Effector memory CD8-positive, alpha-beta T cell (primary cell): ENCODE data around the gene TFEB.
A peak's percentile ranks its signal among the peaks of the same experiment; 100 is the strongest.
"Not testable (repeated sequence)": the region's sequence is repeated elsewhere in the genome, so short reads cannot be mapped to it uniquely, and the experiment has no call there.

Source experiments
- ATAC-seq: fragments of 150-1000 bp; cut with Tn5 transposase; replicated peaks from 2 replicates; pipeline ENCODE4 v1.10.0; 2021; ENCODE audit warnings: mild to moderate bottlenecking, moderate library complexity
- DNase-seq, 3 experiments: peaks; one replicate each; pipeline ENCODE4 v3.0.0; 2021
- H3K27ac Mint-ChIP-seq, 2 donors: one replicate each; pipeline ENCODE4 v1.8.0; 2022; ENCODE audit warnings: mild to moderate bottlenecking in 2 of 2, mixed read lengths in 2 of 2, moderate library complexity in 2 of 2
- H3K27me3 Mint-ChIP-seq, 2 donors: one replicate each; pipeline ENCODE4 v1.8.0; 2022; ENCODE audit warnings: mixed read lengths in 2 of 2
- H3K36me3 Mint-ChIP-seq: one replicate; pipeline ENCODE4 v1.8.0; 2022; ENCODE audit warnings: mild to moderate bottlenecking, moderate library complexity, mixed read lengths; ENCODE audit not compliant: insufficient read depth
- H3K4me1 Mint-ChIP-seq, 2 donors: one replicate each; pipeline ENCODE4 v1.8.0; 2022; ENCODE audit warnings: low read depth in 2 of 2, mixed read lengths in 2 of 2
- H3K4me3 Mint-ChIP-seq, 2 donors: one replicate each; pipeline ENCODE4 v1.8.0; 2022; ENCODE audit warnings: mild to moderate bottlenecking in 2 of 2, mixed read lengths in 2 of 2, moderate library complexity in 2 of 2
- H3K9me3 Mint-ChIP-seq, 2 donors: one replicate each; pipeline ENCODE4 v1.8.0; 2022; ENCODE audit warnings: mixed read lengths in 2 of 2

TFEB gene

GRCh38 chr6:41771058-41771983, 35.9 kb upstream of the TFEB start:
- H3K4me1 Mint-ChIP-seq, result peaks cover 0 to 2% of the 10 kb centered on the region in 2 donors
- peaks cover 8% of the 10 kb centered on the region for H3K36me3 Mint-ChIP-seq
- no peaks in the 10 kb centered on the region for H3K27me3 Mint-ChIP-seq
- H3K27ac Mint-ChIP-seq, result no peak overlapping the region
- DNase-seq, result no peak
- ATAC-seq, result no peak
- H3K9me3 Mint-ChIP-seq, result no peaks in the 10 kb centered on the region
- no peak overlapping the region for H3K4me3 Mint-ChIP-seq

- H3K36me3 Mint-ChIP-seq, result peaks cover 8% of the 10 kb centered on the region
- no peaks in the 10 kb centered on the region for H3K9me3 Mint-ChIP-seq
- no peak overlapping the region for H3K4me3 Mint-ChIP-seq
- H3K27me3 Mint-ChIP-seq, result no peaks in the 10 kb centered on the region
- peaks cover 0 to 2% of the 10 kb centered on the region in 2 donors for H3K4me1 Mint-ChIP-seq
- ATAC-seq (no peak), DNase-seq (no peak)
- no peak overlapping the region for H3K27ac Mint-ChIP-seq
Observed at GRCh38 chr6:41770381-41771057, 35.1 kb upstream of the TFEB start.

- Mint-ChIP-seq H3K27ac (peak overlapping the region in 1 of 2 donors; percentile 32), H3K27me3 (no peaks in the 10 kb centered on the region), H3K4me1 (peaks cover 0 to 2% of the 10 kb centered on the region in 2 donors), H3K9me3 (no peaks in the 10 kb centered on the region), H3K36me3 (peaks cover 8% of the 10 kb centered on the region), H3K4me3 (no peak overlapping the region)
- no peak for DNase-seq
- no peak for ATAC-seq
Observed at GRCh38 chr6:41769376-41769775, 34.0 kb upstream of the TFEB start.

- Mint-ChIP-seq H3K9me3 (no peaks in the 10 kb centered on the region), H3K27ac (peak overlapping the region in 1 of 2 donors; percentile 32), H3K4me1 (peaks cover 0 to 2% of the 10 kb centered on the region in 2 donors), H3K4me3 (no peak overlapping the region), H3K27me3 (no peaks in the 10 kb centered on the region), H3K36me3 (peaks cover 8% of the 10 kb centered on the region)
- DNase-seq, result no peak
- ATAC-seq, result no peak
Observed at GRCh38 chr6:41768545-41769308, 33.3 kb upstream of the TFEB start.

DNA sequence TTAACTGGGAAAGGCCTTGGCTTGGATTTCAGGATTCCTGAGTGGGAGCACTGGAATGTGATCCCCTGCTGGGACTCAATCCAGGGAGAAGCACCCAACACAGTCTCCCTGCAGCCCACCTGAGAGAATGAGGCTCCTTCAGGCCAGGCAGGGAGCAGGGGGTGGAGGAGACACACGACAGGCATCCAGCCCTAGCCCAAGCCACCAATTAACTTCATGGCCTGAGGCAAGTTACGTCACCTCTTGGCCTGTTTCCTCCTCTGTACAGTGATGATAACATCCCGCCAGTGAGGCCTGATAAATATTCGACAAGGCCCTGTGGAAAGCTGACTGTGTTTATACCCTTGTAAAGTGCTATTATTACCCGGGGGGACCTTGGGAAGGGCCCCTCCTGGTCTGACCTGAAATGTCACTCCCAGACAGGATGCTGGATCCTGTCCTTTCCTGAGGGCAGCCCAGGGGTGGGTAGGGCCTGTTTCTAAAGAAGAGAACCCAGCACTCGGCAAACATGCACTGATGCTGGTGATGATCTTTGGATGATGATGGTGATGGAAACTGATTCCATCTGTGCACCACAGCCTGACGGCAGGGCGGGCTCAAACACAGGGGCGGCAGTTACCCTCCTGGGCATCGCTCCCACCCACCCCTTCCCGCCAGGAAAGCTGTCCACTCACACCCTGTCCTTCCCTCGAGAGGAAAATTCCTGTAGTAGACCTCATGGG, 31.9 kb upstream of the TFEB start:
- peaks cover 0 to 2% of the 10 kb centered on the region in 2 donors for H3K4me1 Mint-ChIP-seq
- DNase-seq, result no peak
- ATAC-seq, result no peak

GRCh38 chr6:41766043-41766664, 30.7 kb upstream of the TFEB start:
- not testable (repeated sequence) for H3K4me3 Mint-ChIP-seq, ATAC-seq, H3K27me3 Mint-ChIP-seq, DNase-seq, H3K4me1 Mint-ChIP-seq, H3K36me3 Mint-ChIP-seq, H3K9me3 Mint-ChIP-seq
- peak overlapping the region in 1 of 2 donors; percentile 61 for H3K27ac Mint-ChIP-seq

More for the DNA sequence above, 31.9 kb upstream of the TFEB start:
- H3K4me3 Mint-ChIP-seq, result no peak overlapping the region
- no peak overlapping the region for H3K27ac Mint-ChIP-seq
- H3K27me3 Mint-ChIP-seq, result no peaks in the 10 kb centered on the region
- no peaks in the 10 kb centered on the region for H3K9me3 Mint-ChIP-seq
- peaks cover 5% of the 10 kb centered on the region for H3K36me3 Mint-ChIP-seq

DNA sequence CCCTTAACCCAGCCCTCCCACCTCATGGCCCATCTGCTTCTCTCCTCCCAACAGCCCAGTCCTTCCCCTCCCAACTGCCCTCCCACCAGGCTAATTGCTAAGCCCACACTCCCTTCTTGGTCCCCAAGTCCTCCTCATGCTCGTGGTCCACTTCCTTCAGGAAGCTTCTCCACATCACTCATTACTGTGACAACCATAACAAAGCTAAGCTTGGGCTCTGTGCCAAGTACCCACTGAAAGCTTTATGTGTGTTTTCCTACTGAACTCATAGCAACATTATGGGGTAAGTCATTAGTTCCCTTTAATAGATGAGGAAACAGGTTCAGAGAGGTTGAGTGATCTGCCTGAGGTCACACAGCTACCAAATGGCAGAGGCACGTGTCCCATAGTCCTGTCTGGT, 28.1 kb upstream of the TFEB start:
- Mint-ChIP-seq H3K36me3 (peaks cover 3% of the 10 kb centered on the region), H3K9me3 (no peaks in the 10 kb centered on the region), H3K4me3 (no peak overlapping the region), H3K4me1 (peaks cover 0 to 2% of the 10 kb centered on the region in 2 donors), H3K27me3 (peaks cover 0 to 8% of the 10 kb centered on the region in 2 donors), H3K27ac (no peak overlapping the region)
- ATAC-seq (no peak), DNase-seq (no peak)

GRCh38 chr6:41759905-41760579, 24.6 kb upstream of the TFEB start:
- ATAC-seq (no peak), DNase-seq (no peak)
- no peaks in the 10 kb centered on the region for H3K4me1 Mint-ChIP-seq
- H3K27ac Mint-ChIP-seq, result no peak overlapping the region
- H3K27me3 Mint-ChIP-seq, result peaks cover 0 to 24% of the 10 kb centered on the region in 2 donors
- H3K9me3 Mint-ChIP-seq, result no peaks in the 10 kb centered on the region
- H3K4me3 Mint-ChIP-seq, result no peak overlapping the region
- H3K36me3 Mint-ChIP-seq, result peaks cover 3% of the 10 kb centered on the region

DNA sequence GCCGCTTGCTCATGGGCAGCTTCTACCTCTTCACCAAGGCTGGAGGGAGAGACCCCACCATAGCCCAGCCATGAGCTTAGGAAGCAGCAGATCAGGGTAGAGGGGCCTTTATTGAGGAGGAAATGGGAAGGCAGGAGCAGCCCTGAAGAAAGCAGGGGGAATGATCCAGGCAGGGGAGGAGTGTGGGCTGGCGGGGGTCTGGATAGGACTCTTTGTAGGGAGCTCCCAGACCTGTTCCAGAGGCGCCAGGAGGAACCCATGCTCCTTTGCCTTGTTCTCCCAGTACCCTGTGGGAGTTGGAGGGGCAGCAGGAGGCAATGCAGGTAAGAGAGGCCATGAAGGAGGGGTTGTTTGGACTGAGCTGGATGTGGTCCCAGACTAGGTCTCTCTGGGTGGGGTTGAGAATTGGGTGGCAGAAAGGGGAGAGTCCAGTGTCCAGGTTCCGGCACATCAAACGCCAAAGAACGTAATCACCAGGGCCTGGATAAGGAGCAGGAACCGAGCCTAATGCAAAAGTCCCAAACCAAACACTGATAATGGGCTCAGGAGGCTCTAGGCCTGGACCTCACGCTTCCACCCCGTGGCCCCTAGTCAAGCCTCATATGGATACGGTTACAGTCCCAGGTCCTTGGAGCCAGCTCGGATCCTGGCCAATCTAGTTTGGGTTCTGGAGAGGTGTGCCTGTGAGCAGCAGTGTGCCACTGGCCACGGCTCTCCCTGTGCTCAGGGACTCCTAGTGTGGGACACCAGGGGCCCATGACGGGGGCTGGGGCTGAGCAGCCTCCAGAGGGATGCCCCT, 23.9 kb upstream of the TFEB start:
- Mint-ChIP-seq H3K27me3 (peaks cover 0 to 32% of the 10 kb centered on the region in 2 donors), H3K9me3 (no peaks in the 10 kb centered on the region), H3K4me3 (no peak overlapping the region), H3K4me1 (no peaks in the 10 kb centered on the region), H3K36me3 (peaks cover 3% of the 10 kb centered on the region), H3K27ac (no peak overlapping the region)
- DNase-seq, result no peak
- ATAC-seq, result no peak

DNA sequence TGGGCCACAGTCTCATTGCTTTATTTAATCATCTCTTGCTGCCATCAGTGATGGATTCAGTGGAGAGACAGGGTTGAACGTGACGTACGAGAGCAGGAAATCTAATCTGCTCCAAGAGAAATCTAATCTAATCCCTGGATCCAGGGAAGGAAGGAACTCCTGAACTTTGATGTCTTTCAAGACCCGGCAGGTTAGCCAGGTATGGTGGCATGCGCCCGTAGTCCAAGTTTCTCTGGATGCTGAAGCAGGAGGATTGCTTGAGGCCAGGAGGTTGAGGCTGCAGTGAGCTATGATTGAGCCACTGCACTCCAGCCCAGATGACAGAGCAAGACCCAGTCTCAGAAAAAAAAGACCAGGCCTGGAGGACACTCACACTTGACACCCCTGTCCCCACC, 23.2 kb upstream of the TFEB start:
- Mint-ChIP-seq H3K27ac (no peak overlapping the region), H3K36me3 (peaks cover 3% of the 10 kb centered on the region), H3K4me1 (no peaks in the 10 kb centered on the region), H3K9me3 (no peaks in the 10 kb centered on the region), H3K27me3 (peaks cover 0 to 38% of the 10 kb centered on the region in 2 donors), H3K4me3 (no peak overlapping the region)
- DNase-seq (no peak), ATAC-seq (no peak)

GRCh38 chr6:41757931-41758640, 22.7 kb upstream of the TFEB start:
- H3K4me1 Mint-ChIP-seq, result no peaks in the 10 kb centered on the region
- no peaks in the 10 kb centered on the region for H3K9me3 Mint-ChIP-seq
- peaks cover 0 to 44% of the 10 kb centered on the region in 2 donors for H3K27me3 Mint-ChIP-seq
- no peak overlapping the region for H3K27ac Mint-ChIP-seq
- ATAC-seq (no peak), DNase-seq (no peak)
- H3K4me3 Mint-ChIP-seq, result no peak overlapping the region
- peaks cover 3% of the 10 kb centered on the region for H3K36me3 Mint-ChIP-seq
